Measurements from ENCODE around the gene RBPJL.
"Not testable (repeated sequence)": the region's sequence is repeated elsewhere in the genome, so short reads cannot be mapped to it uniquely, and the experiment has no call there.

RBPJL gene

DNA sequence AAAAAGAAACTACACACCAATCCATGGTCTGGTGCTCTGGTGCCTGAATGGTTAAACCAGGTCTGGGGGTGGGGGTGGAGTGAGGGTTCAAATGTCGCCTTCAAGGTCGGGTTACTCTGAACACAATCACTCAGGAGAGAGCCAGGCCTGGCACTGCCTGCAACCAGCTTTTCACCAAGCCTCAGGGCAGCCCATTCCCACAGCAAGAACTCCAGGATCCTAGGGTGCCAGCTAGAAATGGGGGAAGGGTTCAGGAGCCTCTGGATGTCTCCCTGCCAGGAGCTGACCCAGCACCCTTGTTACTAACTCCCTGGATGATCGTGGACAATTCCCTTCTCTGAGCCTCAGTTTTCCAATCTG, 34.9 kb downstream of the RBPJL start:
- no peak for DNase-seq (ENCODE audit: low read depth in 2 of 3, low spot score in 2 of 3)

DNA sequence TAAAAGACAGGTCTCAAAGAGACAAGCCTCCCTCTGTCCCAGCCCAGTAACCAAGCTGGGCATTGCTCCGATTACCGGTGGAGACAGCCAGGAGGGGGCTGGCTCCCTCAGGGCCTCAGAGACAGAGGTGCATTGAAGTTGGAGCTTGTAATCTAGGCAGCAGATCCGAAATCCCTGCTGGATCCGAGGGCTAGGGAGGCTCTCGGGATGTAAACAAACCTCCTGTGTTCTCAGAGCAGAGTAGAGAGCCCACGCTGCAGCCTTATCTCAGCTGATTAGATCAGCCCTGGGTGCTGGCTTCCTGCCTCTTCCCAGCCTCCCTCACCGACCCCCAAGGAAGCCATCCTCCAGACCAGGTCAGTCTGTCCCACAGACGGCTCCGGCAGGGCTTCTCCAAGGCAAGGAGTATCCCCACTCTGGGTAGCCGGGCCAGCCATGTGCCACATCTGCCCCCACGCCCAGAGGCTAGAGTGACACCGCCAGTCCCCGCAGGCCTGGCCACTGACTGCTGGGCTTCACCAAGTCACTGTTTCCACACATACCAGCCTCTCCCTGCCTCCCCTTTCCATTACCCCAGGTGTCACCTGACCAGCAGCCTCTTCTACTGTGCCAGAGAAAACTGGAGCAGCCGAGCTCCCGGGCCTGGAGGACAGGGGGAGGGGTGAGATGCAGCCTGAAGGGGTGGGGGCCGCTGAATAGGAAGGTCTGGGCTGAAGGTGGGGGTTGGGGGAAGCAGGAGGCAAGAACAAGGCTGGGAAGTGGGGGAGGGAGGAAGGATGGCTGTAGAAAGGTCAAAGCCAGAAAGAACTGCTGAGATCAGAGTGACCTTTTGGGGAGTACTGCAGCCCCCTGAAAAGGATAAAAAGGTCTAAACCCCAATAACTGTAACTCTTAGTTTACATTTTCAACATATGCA, 35.6 kb downstream of the RBPJL start:
- no peak for DNase-seq (ENCODE audit: low read depth in 2 of 3, low spot score in 2 of 3)

DNA sequence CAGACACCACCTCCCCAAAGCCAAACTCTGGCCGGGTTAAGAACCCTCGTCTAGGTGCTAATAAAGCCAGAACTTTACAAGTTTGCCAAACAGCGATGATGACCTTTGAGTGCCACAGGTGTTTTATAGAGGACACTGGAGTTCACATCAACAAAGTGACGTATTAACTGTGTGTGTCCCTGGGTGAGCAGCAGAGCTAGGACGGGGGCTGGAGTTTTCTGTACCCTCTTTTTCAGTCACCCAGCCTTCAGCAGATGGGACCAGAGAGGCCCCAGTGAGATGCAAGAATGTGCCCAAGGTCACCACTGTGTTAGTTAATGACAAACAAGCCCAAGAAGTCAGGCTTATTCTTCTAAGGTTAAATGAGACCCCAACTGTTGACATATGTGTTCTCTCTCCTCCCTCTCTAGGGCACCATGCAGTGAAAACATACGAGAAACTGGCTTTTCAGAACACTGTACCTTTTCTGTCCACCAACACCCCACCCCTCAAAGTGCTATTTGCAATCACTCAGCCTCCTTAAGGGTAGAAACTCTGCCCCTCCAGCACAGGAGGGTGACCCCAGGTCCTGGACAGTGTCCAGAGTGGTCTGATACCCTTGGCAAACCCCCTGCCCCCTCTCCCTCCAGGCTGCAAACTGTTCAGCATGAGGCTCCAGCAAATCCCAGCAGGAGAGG, 36.4 kb downstream of the RBPJL start:
- no peak for DNase-seq (ENCODE audit: low read depth in 2 of 3, low spot score in 2 of 3)

DNA sequence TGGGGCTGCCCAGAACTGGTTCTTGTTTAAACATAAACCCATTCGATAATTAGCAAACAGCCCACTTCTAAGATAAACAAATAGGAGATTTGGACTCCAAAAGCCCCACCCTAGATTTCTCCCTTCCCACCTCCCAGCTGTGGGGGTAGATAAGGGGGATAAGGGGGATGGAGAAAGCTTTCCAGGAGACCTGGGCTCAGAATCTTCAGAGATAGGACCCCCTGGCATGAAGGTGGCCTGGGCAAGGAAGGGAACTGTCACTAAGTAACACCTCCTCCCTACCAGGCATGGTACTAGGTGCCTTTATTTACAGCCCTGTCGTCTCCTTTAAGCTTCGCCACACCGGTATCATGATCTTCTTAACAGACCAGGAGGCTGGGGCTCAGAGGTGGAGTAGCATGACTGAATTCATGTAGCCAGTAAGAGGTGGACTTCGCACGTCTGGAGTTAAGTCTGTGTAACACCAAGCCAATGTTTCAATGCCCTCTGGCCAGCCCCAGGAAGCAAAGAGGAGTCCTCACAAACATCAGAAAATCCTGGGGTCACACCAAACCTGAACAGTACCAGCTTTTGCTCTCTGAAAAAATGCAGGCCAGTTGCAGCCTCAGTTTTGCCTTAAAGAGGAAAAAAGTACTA, 37.0 kb downstream of the RBPJL start:
- no peak for DNase-seq (ENCODE audit: low read depth in 2 of 3, low spot score in 2 of 3)

DNA sequence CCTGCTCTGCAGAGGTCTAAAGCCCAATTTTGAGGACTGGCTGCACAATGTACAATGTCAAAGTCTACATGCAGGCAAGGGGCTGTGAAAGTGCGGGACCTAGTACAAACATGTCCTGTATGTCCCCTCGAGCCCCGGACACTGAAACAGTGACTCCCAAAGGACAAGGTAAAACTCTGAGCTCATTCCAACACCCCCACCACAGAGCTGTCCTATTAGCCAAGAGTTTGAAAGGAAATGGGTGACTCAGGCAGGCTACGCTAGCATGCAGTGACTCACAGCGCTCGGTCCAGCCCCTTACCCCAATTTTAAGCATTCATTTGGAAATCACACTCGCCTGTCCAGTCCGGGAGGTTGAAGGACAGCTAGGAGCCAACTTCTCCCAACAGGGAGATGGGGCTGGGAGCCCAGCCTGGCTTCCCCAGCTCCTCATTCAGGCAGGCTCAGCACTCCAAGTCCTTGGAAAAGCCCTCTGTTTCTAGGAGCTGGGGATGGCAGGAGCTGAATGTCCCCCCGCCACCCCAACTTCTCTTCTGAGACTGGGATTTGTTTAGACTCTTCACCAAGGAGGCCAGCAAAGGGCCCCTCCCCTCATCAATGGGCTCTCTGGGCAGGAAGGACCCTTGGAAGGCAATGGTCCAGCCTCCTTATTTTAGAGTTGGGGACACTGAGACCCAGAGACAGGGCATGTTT, 37.7 kb downstream of the RBPJL start:
- DNase-seq (ENCODE audit: low read depth in 2 of 3, low spot score in 2 of 3): no peak

DNA sequence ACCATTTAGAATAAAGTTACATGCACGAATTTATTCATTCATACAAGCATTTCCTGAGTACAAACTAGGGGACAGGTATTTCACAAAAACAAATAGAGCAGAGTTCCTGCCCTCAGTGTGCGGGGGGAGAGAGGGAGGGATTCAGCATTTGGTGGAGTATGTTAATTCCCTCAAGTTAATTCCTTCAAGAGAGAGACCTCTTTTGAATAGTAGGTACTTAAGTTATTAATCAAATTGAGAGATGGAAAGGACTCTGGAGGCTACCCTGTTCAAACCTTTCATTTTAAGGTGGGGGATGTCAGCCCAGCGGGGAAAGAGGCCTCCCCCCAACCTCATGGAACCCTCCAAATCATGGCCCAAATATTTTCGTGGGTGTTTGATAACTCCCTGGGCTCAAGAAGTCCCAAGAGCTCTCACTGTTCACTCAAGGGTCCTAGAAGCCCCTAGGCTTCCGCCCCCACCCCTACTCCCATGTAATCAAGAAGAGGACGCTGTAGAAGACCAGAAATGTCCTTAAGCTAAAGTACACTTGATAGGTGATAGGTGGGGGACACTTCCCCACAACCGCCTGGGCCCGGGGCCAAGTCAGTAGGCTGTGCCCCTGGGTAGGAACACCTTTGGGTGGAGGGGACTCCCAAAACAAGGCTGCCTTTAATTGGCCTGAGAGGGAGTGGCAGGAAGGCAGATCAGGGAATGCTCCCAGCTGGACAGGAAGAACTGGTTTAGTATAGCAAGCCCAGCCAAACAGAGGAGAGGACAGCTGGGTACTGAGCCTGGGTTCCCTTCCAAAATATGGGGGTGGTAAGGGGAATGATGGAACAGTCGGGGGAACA, 38.7 kb downstream of the RBPJL start:
- DNase-seq (ENCODE audit: low read depth in 2 of 3, low spot score in 2 of 3): no peak

DNA sequence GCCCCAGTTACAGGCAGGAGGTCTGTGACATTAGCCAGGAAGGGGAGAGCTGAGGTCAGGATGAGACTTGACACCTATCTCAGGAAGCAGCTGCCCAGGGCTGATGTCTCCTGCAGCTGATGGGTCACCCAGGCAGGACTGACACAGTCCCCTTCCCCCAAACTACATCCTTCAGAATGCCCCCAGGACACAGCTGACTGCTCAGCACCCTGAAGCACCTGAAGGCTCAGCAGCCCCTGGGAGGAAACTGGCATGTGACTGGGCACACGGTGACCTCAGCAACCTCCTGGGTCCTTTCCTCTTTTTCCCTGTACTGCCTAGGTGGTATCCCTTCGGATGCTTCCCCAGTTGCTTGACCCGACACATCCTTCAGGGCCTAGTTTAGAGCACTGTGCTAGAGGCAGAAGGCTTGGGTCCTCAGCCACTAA, 39.7 kb downstream of the RBPJL start:
- no peak for DNase-seq (ENCODE audit: low read depth in 2 of 3, low spot score in 2 of 3)

DNA sequence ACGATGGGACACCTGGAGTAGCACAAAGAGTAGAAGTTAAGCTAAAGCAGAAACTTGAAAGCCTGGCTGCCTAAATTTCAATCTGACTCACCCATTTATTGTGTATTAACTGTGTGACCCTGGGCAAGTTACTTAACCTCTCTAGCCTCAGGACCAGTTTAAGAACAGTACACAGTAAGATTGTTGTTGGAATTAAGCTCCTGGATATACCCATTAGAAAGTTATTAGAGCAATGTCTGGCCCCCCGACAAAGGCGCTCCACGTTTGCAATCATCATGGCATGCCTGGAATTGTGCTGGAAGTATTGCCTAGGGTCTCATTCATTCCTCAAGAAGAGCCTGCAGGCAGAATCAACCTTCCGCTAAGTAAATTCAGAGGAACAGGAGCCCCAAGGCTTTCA, 40.2 kb downstream of the RBPJL start:
- DNase-seq (ENCODE audit: low read depth in 2 of 3, low spot score in 2 of 3): no peak

DNA sequence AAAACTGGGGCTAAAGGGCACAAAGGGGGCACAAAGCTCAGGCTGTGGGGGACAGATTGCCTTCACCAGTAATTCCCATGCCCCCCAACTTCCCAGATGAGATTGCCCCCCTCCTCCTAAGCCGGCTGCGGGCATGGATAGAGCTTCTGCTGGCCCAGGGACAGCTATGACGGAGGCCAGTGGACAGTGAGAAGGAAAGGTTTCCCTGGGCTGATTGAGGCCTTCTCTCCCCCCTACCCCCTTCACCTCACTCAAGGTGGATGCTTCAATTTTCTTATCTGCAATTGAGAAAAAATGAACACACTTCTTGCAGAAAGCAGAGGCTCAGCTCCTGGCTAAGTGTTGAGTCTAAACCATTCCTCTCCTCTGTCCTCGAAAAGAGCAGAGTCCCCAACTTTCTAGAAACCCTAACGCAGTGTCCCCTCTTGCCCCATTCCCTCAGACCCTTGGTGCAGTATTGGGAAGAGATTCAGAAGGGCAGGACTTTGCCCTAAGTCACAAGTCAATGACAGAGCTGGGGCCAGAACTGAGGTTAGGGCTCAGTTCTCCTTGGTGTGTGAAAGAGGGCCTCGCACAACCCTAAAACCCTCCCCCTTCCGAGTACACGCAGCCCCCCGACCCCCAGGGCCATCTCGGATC, 40.8 kb downstream of the RBPJL start:
- DNase-seq (ENCODE audit: low read depth in 2 of 3, low spot score in 2 of 3): no peak

DNA sequence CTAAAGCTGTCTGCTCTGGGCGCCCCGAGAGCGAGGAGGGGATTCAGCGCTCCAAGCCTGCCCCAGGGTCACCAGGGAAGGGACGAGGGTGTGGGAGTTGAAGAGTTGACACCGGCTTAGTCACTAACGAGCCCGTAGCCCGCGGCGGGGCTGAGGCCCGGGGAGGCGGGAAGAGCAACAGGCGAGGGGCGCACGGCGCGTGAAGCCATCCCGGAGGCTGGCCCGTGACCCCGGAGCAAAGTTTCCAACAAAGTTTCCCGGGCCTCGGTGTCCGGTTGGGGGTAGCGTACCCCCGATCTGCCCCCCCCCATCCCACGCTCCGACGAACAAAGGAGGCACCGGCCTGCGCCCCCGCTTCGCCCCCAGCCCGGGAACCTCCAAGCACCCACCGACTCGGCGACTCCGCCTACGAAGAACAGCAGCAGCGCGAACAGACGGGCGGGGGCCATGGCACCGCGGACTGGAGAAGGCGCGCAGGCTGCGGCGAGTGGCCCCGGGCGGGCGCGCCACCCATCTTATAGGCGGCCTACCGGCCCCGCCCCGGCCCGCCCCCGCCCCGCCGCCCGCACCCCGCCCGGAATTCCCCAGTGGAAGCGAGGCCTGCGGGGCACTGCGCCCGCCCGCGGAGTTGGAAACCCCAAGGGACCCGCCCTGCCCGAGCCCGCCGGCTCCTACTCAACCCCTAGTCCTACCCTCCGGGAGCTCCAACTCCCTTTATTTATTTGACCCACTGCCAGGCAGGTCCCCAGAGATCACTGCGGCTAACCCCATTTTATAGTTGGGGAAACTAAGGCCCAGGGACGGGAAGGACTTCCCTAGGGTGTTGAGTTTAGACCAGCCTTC, 41.5 kb downstream of the RBPJL start, which contains the start of gene SDC4:
Gene SDC4 (minus strand): TSS at position 489 of the 843 bp plus-strand sequence. CDS start 40 bp downstream, at position 449.
- peak; percentile 52 to 66 (median 59) for DNase-seq (ENCODE audit: low read depth in 2 of 3, low spot score in 2 of 3)

DNA sequence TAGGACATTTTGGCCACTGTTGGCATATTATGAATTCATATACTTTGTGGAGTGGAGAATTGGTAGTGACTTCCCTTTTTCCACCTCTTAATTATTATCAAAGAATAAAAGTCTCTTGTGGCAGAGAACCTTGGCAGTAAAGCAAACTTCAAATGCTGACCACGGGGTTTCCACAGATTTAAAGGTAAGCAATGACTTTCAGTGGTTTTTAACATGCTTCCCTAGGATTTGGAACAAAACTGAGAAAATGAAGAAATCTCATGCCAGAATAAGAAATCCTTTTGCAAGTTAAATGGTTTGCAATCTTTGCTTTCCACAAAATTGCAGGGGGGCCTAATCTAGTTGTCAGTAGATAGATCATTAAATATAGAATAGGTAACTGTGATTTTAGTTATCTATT, 43.6 kb downstream of the RBPJL start:
- DNase-seq (ENCODE audit: low read depth in 2 of 3, low spot score in 2 of 3): no peak

DNA sequence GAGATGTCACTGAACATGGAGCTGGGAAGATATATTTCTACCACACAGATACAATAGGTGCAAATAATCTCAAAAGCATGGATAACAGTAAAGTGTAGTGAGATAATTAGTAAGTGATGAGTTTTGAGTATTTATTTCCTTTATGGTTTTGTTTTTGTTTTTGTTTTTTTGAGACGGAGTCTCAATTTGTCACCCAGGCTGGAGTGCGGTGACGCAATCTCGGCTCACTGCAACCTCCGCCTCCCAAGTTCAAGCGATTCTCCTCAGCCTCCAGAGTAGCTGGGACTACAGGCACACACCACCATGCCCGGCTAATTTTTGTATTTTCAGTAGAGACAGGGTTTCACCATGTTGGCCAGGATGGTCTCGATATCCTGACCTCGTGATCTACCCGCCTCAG, 44.2 kb downstream of the RBPJL start:
- not testable (repeated sequence) for DNase-seq (ENCODE audit: low read depth in 2 of 3, low spot score in 2 of 3)

DNA sequence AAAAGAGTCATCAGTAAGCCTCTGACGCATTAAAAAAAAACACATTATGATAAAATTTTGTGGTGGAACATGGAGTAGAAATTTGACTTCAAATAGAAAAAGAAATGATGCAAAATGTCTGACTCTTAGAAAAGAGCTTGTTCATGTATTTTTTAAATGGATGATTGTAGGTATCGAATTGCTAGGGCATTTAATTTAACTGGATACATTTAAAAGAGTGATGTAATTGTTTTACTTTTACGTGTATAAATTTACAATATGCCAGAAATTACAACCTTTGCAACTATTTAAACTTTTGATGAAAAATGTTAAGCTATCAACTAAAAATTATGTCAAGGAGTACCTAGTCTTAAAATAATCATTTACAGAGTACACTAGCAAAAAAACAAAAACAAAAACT, 46.1 kb downstream of the RBPJL start:
- no peak for DNase-seq (ENCODE audit: low read depth in 2 of 3, low spot score in 2 of 3)

DNA sequence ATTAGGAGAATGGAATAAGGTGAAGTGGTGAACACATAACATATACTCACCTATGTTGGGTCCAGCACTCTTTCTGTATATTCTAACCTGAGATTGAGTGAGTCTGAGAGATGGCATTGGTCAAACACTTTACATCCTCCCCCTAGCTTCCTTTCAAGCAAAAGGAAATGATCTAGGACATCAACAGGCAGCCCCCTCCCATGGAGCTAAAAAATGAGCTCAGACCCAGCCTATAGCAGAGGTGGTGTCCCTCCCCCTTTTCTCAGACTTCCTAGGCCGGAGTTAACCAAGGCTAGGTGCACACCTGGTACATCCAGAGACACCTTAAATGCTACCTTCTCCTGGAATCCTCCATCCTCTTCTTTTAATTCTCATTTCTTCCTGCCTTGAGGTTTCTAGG, 47.1 kb downstream of the RBPJL start:
- no peak for DNase-seq (ENCODE audit: low read depth in 2 of 3, low spot score in 2 of 3)

DNA sequence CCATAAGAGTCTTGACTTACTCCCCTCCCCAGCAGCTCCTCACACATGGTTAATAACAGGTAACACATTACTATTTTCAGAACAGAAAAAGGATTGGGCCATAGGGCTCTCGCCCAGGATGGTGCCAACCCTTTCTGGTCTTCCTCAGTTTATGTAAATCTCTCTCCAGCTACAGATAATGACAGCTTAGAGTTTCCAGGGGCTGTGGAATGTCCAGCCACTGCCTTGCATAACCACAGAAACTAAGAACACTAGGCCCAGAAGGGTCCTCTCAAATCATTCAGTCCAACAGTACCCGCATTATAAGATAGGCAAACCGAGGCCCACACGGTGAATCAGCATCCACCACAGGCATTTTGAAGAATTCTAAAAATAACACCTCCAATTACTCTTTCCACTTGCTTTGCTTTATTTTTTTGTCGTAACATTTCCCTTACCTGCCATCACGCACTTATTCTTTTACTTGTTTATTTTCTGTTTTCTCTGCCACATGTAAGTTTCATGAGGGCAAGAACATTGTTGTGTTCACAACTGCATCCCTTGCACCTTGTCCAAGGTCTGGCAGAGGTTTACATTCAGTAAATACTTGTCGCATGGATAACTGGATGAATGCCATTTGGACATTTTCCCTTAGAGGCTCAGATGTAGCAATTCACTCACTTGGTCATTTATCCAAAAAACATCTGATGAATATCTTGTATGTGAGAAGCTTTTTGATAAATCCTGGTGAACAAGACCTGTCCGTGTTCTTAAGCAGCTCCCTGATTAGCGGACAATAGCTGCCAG, 48.0 kb downstream of the RBPJL start:
- no peak for DNase-seq (ENCODE audit: low read depth in 2 of 3, low spot score in 2 of 3)

DNA sequence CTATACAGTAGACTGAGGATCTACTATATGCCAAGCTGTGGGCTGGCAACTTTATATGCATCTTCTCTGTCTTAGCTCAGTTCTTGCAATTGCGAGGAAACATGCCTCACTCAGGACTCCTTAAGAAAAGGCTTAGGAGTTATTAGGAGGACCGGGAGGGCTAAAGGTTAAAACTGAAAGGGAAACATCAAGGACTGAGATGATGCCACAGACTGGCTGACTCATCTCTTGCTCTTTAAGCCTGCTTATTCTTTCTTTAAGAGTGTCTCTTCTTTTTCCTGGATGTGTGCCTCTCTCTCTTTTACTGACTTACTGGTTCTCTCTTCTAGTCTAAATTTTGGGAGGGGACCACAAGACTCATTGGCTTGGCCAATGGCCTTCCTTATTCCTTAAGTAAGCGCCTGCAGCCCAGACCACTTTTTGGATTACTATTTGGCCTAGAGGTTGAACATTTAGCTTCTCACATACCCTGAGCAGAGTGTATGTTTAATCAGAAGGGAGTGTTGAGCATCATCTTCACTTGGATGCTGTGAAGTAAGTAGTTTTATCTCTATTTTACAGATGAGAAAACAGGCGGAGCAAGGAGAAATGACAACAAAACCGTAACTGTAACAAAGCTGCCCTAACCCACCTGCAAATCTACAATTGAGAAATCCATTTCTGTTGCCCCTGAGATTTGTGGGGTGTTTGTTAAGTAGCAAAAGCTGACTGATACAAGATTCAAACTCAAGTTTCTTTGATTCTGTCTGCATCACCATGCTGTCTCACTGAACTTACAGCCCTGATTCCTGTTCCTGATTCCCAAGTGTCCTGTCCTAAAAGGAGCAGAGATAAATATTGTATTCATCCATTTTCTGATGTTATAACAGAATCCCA, 48.8 kb downstream of the RBPJL start:
- no peak for DNase-seq (ENCODE audit: low read depth in 2 of 3, low spot score in 2 of 3)

Measured in activated CD8-positive, alpha-beta memory T cell treated with anti-CD3 and anti-CD28 coated beads for 48 hours (primary cell).